ENCODE results near the gene RNASE2.
A peak's percentile ranks its signal among the peaks of the same experiment; 100 is the strongest.
"Not testable (repeated sequence)": the region's sequence is repeated elsewhere in the genome, so short reads cannot be mapped to it uniquely, and the experiment has no call there.

RNASE2 gene

GRCh38 chr14:20954736-20955537 lies at the start of gene RNASE2:
RNASE2 (plus strand) TSS chr14:20955487; CDS start chr14:20955772, 285 bp downstream.
- TF ChIP-seq, protein P1, sequence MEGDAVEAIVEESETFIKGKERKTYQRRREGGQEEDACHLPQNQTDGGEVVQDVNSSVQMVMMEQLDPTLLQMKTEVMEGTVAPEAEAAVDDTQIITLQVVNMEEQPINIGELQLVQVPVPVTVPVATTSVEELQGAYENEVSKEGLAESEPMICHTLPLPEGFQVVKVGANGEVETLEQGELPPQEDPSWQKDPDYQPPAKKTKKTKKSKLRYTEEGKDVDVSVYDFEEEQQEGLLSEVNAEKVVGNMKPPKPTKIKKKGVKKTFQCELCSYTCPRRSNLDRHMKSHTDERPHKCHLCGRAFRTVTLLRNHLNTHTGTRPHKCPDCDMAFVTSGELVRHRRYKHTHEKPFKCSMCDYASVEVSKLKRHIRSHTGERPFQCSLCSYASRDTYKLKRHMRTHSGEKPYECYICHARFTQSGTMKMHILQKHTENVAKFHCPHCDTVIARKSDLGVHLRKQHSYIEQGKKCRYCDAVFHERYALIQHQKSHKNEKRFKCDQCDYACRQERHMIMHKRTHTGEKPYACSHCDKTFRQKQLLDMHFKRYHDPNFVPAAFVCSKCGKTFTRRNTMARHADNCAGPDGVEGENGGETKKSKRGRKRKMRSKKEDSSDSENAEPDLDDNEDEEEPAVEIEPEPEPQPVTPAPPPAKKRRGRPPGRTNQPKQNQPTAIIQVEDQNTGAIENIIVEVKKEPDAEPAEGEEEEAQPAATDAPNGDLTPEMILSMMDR (IDR thresholded peaks at IDR 0.05), result not testable (repeated sequence)

DNA sequence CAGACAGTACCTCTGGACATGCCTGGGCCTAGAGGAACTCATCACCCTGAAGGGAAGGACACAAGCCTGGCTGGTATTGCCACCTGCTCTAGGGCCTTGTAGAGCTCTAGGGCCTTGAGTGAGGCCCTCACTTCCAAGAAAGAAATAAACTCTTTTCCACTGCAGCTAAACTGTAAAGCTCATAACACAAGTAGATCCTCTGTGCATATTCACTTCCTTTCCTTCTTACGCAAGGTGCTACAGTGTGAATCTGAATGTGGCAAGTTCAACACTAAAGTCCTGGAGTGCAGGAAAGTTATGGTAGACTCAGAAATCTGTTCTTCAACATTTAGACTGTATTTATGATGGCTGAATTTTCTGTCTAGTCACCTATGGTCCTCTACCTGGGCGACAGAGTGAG lies 49.6 kb upstream of the RNASE2 start:
- TF ChIP-seq, protein P1 (IDR thresholded peaks at IDR 0.05), result no peak

DNA sequence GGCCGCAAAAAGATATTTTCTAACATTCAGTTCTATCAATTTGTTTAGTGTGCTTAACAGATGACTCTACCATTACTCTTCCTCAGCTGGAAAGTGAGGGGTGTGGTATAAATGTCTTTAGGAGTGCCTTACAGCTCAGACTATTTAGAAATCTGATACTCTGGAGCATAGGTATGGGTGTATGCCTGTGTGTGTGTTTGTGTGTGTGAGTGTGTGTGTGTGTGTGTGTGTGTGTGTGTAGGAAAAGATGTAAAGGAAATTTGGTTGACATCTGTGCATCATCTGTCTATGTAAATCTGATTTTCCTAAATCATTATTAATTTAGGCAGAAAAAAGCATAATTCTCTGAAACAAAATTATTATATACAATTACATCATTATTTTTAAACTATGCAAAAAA lies 48.1 kb upstream of the RNASE2 start:
- TF ChIP-seq, protein P1 (IDR thresholded peaks at IDR 0.05), result no peak

GRCh38 chr14:20934148-20934762 lies 21.0 kb upstream of the RNASE2 start:
- TF ChIP-seq, protein P1 (IDR thresholded peaks at IDR 0.05), result peak; percentile 84

DNA sequence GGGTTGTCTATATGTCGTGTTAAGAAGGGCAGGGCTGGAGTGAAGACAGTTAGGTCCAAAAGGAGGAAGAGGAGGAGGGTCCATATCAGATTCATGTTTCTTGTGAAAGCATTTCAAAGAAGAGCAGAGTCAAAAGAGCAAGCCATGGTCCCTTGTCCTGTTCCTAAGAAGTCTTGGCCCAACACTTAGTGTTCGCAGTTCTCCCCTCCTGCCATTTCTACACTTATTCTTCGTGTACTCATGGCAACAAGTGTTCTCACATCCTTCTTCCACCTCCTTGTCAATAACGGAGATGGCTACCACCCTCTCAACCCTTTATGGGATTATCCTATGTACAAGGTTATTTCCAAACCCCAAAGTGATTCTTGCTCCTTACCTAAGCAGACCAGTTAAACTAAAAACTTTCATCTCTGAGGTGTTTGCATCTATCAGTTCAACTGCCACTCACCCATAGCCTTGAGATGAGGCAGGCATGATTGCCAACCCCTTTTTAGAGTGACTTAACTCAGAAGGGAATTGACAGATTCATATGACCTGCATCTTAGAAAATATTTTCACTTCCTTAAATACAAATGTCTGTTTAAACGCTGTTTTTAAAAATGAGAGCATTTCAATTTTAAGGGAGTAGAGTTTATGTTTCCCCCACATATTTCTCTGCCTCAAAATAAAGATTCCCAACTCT lies 19.8 kb upstream of the RNASE2 start:
- TF ChIP-seq, protein P1 (IDR thresholded peaks at IDR 0.05), result no peak

GRCh38 chr14:20956376-20956976 lies 1.2 kb downstream of the RNASE2 start:
- TF ChIP-seq, protein P1 (IDR thresholded peaks at IDR 0.05), result no peak

GRCh38 chr14:20969336-20969735 lies 14.0 kb downstream of the RNASE2 start:
- TF ChIP-seq, protein P1 (IDR thresholded peaks at IDR 0.05), result no peak
